GM18526 (cell line): ENCODE results near the gene CABLES2.

Source experiments
- POLR2A ChIP-seq: IDR thresholded peaks from 3 replicates; pipeline ENCODE4 v1.6.1; 2011; ENCODE audit not compliant: insufficient read length; ENCODE audit errors: extremely low read depth

CABLES2 gene

DNA sequence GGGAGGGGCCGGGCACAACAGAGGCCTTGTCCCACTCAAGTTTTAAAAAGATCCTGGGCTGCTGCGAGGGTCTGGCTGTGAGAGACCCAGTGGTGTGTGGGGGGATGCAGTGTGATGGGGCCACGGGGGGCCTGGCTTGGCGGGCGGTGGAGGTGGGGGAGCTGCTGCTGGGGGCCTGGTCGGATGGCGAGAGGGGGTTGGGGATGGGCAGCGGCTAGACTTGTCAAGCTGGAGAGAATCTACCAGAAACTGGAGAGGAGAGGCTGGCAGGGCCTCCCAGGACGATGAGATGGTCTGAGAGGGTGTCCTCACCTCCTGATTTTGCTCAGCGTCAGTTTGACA lies 15.0 kb downstream of the CABLES2 start:
- peak; percentile 13 for TF ChIP-seq POLR2A

DNA sequence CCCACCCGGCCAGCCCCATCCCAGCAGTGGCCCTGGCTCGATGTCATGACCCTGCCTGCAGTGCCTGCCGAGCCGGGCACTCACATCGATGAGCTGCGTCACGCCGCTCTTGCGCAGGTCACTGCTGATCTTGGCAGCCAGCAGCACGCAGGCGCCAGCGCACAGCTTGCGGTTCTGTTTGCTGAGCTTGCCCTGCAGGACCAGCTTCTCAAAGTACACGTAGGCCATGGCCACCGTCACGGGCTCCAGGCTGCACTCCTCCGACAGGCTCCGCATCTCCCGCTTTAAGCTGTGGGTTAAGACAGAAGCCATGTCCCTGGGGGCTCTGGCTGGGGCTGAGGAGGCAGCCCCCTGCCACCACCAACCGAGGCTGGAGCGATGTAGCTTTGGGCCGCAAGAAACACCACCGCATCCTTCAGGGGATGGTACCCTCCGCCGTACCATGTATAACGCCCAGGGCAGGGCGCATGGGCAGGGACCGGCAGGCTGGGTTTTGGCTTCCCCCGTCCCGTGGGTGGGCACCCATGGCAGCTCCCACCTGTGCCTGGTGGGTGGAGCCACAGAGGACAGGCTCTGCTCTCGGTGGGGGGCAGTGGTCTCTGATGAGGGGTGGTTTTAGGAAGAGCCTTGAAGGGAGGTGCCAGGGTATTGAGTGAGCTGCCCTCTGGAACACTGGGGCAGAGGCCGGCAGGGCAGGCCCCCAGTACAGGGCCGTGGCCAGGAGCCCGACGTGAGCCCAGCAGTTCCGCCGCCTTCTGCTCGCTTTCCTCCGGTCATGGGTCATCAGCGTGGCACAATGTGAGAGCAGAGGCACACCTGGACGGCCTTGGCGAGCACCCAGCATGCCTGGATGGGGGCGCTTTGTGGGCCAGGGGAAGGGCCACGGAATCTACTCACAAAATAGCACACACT lies 15.7 kb downstream of the CABLES2 start:
- no peak for TF ChIP-seq POLR2A

DNA sequence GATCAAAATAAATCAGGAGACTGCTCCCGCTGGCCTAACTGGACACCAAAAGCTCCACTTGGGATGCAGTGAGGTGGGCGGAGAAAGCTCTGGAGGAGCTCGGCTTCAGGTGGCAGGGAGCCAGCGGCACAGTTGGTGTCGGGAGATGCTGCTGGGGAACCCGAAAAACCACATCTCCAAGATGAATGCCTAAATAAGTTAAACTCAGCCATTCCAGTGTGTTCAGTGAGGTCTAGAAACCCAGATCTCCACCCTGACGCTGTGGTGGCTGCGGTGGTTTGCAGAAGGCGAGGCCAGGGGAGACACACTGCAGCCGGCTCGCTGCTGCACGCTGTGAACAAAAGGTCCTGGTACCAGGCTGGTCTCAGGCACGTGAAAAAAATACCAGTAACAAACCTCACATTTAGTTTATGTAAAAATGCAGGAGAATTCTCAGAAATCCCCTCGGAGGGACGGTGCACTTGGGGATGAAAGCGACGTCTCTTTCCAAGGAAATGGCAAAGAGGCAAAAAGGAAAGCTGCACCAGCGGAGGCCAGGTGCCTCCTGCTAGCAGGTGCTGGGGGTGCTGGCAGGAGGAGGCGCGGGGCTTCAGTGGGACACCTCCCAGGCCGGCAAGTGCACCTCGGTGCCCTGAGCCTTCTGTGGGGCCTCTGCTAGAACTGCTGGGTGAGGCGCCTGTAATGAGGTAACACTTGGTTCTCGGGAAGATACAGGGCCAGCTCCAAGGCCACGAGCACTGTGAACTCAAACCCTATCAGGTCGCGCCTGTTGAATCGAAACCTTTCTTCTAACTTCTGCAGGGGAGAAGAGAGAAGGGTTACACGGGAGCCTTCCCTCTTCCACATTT lies 16.5 kb downstream of the CABLES2 start:
- TF ChIP-seq POLR2A, result peak; percentile 2

DNA sequence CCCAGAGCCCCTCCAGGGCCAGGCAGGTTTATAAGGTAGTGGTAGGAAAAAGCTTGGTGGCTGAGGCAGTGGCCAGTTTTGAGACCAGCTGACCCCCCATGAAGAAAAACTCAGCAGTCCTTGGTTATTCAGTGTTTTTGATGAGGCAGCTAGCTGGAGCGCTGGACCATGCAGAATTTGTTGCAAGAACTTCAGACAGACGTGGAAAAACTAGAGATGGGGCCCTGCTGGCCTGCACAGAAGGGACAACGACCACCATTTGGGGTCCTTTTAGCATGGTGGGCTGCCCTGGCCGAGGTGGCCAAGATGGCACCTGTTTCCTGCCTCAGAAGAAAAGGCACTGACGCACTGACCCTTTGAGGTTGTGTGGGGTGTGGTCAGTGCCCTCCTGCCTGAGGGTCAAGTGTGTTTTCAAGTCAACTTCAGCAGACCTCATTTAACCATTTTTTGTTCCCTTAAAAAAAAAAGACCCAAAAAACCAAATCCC lies 17.4 kb downstream of the CABLES2 start:
- TF ChIP-seq POLR2A, result no peak

DNA sequence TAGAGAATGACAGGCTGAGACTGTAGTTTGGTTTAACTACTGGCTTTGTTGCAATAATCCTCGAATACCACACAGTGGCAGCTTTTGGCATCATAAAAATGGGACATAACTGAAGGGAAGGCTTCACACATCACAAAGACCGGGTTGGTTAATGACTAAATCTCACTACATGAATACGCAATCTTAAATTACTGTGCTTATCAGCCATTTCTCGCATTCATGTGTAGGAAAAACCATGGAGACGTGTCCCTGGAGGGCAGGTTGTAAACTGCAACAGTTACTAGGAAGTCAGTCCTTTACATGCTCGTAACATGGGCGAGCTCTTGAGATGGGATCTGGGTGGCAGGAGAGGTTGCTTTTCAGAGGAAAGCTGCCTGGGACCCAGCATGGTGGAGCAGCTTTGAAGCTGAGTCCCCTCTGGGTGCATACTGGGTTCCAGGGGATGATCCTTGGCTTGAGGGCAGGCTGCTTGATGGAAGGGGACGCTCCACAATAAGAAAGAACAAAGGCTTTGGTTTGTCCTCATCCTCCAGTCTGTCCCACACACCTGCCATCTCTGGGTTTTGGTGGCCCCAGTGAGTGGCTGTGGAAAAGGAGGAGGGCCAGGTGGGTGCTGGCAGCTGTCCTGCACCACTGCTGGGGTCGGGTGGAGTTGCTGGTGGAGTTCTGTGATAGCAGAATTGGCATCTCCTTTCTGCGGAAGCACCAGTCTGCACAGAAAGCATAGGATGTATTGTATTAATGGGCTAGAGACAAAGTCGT lies 18.1 kb downstream of the CABLES2 start:
- TF ChIP-seq POLR2A, result peak; percentile 17

DNA sequence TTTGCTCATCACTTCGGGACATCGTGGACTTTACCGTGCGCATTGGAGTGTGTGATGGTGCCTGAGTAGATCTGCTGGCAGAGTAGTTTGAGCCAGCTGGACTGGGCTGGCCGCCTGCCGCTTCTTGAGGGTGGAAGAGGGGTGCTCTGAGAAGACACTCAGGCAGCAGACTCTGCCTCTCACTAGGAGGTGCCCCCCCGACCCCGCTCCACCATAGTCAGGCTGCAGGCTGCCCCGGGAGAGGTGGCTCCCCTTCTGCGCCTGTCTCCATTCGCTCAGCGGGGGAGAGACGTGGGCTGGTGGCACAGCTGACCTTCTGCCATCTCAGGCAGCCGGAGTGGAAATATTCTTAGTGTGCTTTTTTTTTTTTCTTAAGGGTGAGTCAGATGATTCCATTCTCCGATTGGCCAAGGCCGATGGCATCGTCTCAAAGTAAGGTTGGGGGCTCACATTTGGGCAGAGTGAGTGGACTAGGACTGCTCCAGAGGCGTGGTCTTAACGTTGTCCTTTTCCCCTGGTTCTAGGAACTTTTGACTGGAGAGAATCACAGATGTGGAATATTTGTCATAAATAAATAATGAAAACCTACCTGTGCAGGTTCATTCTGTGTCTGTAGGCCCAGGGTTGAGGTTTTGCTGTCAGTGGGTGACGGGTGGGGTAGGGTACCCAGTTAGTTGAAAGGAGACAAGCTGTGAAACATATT lies 19.0 kb downstream of the CABLES2 start:
- TF ChIP-seq POLR2A, result no peak

DNA sequence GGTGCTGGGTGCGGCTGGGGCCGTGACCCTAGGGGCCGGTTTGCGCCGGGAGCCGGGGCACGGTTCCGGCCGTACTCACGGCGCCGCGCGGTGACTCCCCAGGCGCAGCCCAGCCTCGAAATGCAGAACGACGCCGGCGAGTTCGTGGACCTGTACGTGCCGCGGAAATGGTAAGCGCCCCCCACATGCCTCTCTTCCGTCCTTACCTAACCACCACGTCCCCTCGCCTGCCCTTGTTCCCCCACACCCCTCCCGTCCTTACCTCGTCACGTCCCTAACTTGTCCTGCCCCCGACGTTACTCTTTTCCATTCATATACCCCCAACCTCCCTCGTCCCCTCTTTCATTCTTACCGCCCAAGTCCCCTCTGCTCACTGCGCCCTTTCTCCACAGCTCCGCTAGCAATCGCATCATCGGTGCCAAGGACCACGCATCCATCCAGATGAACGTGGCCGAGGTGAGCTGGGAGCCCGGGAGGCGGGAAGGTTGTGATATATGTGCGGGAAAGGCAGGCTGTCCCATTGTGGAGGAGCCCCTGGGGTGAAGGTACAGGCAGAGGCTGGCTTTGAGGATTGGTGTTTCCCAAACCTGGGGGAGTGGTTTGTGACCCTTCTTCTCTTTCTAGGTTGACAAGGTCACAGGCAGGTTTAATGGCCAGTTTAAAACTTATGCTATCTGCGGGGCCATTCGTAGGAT lies 19.7 kb downstream of the CABLES2 start:
- no peak for TF ChIP-seq POLR2A

DNA sequence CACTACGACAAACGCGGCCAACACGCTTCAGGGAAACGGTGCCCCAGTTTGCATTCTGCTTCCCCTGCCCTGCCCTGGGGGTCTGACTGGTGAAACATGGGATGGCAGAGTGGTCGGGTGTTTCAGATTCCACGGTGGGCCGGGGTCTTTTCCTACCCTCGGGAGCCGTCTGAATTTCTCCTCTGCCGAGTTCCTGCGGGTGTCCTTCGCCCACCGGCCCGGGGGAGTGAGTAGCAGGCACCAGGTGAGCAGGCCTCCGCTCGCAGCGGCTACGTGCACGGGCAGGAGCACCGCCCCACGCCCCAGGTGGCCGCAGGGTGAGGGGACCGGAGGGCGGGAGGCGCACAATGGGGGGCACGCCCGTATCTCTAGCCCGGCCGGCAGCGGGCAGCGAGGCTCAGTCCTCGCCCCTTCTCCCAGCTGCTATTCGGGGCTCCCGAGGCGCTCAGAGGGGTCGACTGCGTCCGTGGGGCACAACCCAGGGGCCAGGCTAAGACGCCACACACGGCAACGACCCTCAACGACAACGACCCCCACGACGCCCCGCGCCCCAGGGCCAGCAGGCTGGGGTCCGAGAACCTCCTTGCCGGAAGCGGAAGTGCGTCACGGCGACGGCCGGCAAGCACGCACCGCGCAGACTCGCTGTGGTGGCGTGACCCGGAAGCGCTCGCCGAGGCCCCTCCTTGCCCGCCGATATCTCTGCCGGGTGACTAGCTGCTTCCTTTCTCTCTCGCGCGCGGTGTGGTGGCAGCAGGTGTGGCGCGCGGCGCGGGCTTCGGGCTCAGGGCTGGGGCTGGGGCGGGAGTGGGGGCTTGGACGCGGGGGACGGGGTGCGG lies 20.5 kb downstream of the CABLES2 start, which contains the start of gene RPS21:
Gene RPS21, plus strand, starts transcription at position 721 of the 836 bp plus-strand sequence. CDS start 236 bp downstream, outside the sequence.
- peak; percentile 97 for TF ChIP-seq POLR2A

DNA sequence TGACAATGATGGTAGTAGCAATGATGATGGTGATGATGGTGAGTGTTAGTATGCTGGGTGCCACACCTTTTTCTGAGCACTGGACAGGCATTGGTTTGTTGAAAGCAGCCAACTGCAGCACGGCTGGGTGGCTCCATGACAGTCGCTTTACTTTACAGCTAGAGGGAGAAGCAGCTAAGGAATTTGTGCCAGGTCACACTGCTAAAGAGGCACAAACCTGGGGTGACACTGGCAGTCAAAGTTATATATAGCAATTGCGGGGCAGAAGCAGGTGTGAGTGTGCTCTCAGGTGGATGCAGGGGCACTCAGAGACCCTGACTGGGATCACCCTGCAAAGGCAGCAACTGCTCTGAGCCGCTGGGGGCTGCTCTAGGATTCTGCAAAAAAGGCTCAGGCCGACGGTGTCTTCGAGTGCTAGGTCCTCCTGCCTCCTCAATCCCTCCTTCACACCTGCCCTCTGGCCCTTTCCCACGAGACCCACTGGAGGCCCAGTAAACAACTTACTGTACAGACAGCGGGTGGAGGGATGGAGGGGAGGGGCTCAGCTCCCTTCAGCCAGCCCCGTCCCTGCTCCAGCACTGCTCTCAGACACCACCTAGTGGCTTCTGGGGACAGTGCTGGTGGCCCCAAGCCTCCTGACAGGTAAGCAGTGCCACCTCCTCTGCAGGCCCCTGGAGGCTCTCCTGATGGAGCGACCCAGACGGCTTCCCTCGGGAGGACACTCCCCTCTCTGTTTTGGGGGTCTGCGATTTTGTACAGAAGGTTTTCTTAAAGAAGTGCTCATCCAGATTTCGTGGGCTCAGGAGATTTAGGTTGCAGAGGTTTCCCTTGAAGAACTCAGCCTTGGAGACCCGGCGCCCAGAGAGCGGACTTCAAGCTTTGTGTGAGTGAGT lies 24.5 kb downstream of the CABLES2 start:
- no peak for TF ChIP-seq POLR2A

DNA sequence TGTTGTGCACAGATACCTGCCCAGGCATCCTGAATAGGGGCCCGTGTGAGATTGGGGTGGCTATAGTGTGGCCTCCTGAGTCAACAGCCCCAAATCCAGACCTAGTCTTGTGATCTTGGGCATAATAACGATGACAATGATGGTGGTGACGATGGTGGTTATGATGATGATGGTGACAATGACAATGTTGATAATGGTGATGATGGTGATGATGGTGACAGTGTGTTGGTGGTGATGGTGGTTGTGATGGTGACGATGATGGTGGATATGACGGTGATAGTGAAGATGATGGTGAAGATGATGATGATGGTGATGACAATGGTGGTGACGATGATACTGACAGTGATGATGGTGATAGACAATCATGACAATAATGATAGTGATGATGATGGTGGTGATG lies 25.2 kb downstream of the CABLES2 start:
- no peak for TF ChIP-seq POLR2A

DNA sequence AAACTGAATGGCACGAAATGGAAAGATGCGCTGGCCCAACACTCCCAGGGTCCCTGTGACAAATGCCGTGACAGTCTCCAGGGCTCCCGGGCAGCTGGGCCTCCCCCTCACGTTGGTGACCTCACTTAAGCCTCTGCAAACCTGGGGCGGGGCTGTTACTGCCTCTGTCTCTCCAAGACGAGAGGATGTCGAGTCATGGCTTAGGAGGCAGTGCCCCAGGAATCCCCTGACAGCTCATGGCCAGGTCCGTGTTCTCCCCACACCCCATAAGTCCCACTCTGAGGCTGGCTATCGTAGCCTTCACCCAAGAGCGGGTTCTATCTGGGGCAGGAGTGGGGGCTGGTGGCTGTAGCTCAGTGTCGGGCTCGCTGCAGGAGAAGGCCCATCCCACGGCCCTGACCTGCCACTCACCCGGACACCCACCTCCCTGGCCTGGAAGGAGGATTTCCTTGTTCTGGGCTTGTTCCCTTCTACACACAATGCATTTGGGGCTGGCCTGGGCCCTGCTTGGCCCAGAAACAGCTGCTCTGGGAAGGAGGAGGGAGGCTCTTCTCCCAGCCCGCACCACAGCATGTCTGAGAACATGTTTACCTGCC lies 25.8 kb downstream of the CABLES2 start:
- no peak for TF ChIP-seq POLR2A

DNA sequence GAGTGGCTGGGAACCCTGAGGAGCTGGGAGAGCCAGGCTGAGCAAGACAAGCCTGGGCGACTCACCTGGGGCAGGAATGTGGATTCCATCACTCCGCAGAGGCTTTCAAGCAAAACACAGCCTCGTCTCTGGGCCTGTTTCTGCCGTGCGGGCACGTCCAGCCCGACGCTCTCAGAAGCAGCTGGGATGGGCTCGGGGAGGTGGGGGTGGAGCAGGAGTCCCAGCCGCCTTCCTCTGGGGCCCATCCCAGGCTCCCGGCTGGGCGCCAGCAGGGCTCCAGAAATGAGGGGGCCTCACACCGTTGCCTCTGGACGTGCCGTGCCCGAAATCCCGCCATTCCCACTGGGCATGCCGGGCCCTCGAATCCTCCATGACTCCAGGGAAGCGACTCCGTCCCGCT lies 28.9 kb downstream of the CABLES2 start:
- no peak for TF ChIP-seq POLR2A
